Neural progenitor cell (in vitro differentiated cells): ENCODE results near the gene RELL1.

ENCODE experiments used
- CTCF ChIP-seq: fragments of 200-600 bp; sonication (generic); IDR thresholded peaks from 2 replicates; pipeline ENCODE4 v1.5.1; 2017; ENCODE audit warnings: antibody characterized with exemption, mild to moderate bottlenecking
- EZH2 ChIP-seq: fragments of 200-600 bp; sonication (generic); IDR thresholded peaks from 2 replicates; pipeline ENCODE4 v1.6.1; 2017; ENCODE audit warnings: antibody characterized with exemption, mild to moderate bottlenecking, moderate library complexity
- EZH2phosphoT487 ChIP-seq: fragments of 200-600 bp; sonication (generic); IDR thresholded peaks from 2 replicates; pipeline ENCODE4 v1.6.1; 2017; ENCODE audit warnings: antibody characterized with exemption

DNA sequence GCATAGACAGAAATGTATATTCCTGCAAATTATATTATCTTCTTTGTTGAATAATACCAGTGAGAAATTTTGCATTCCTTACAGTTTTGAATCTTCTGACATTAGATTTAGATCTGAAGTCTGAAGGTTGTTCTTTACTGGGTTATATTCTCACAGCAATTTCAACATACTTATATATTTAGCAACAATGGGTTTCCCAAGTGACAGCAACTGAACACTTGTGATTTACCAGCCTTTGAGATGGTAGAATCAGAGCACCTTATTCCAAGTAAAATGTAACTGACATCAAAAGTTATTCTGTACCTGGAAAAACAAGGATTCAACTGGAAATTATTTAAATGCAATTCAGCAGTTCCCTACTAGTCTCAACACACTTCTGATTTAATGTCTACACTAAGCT is 66.0 kb downstream of the RELL1 start:
- TF ChIP-seq CTCF, result no peak
- no peak for TF ChIP-seq EZH2
- no peak for TF ChIP-seq EZH2phosphoT487
